Astrocyte (in vitro differentiated cells and primary cell): ENCODE measurements around the gene SIK3. TPM values are rescaled to one million over a fixed set of nuclear protein-coding genes. Genes with fewer than 3 reads are reported as not detected.

Source experiments
- DNase-seq: peaks from one replicate; pipeline ENCODE4 v3.0.0-alpha.2; 2010; ENCODE audit warnings: low read depth
- FAIRE-seq: peaks from 2 replicates; lab custom pipeline; 2011; peaks lifted over from hg19 to GRCh38; lab: Jason Lieb, UNC
- H2AFZ ChIP-seq: 2 replicates; pipeline ENCODE4 v1.6.0; 2012; ENCODE audit warnings: low read depth, low read length, inconsistent platforms
- H3K27ac ChIP-seq: 2 replicates; pipeline ENCODE4 v1.5.1; 2011; ENCODE audit warnings: low read depth, low read length, inconsistent platforms
- H3K27me3 ChIP-seq: 2 replicates; pipeline ENCODE4 v1.6.0; 2011; ENCODE audit warnings: low read length, inconsistent platforms; ENCODE audit not compliant: insufficient read depth
- H3K36me3 ChIP-seq: 2 replicates; pipeline ENCODE4 v1.5.1; 2011; ENCODE audit warnings: low read length, inconsistent platforms; ENCODE audit not compliant: insufficient read depth
- H3K4me1 ChIP-seq: 2 replicates; pipeline ENCODE4 v1.5.1; 2011; ENCODE audit warnings: low read length, inconsistent platforms; ENCODE audit not compliant: insufficient read depth
- H3K4me2 ChIP-seq: 2 replicates; pipeline ENCODE4 v1.6.0; 2012; ENCODE audit warnings: low read length, inconsistent platforms
- H3K4me3 ChIP-seq: 2 replicates; pipeline ENCODE4 v1.5.1; 2011; ENCODE audit warnings: low read depth, mild to moderate bottlenecking, low read length, inconsistent platforms; ENCODE audit not compliant: insufficient read depth
- H3K79me2 ChIP-seq: 2 replicates; pipeline ENCODE4 v1.6.0; 2012; ENCODE audit warnings: mild to moderate bottlenecking, low read length, inconsistent platforms; ENCODE audit not compliant: insufficient read depth
- H3K9ac ChIP-seq: 2 replicates; pipeline ENCODE4 v1.6.0; 2012; ENCODE audit warnings: mild to moderate bottlenecking, low read length, inconsistent platforms
- H3K9me3 ChIP-seq: 2 replicates; pipeline ENCODE4 v1.5.1; 2012; ENCODE audit warnings: low read depth, mild to moderate bottlenecking, low read length, inconsistent platforms; ENCODE audit not compliant: insufficient read depth
- H4K20me1 ChIP-seq: 2 replicates; pipeline ENCODE4 v1.6.0; 2012; ENCODE audit warnings: low read length, inconsistent platforms; ENCODE audit not compliant: insufficient read depth
- H3K27ac Mint-ChIP-seq: one replicate; pipeline ENCODE4 v1.8.0; 2021; ENCODE audit warnings: mild to moderate bottlenecking, mixed read lengths; ENCODE audit not compliant: unreplicated experiment
- H3K27me3 Mint-ChIP-seq: one replicate; pipeline ENCODE4 v1.8.0; 2021; ENCODE audit warnings: low read depth, mixed read lengths; ENCODE audit not compliant: unreplicated experiment
- H3K36me3 Mint-ChIP-seq: one replicate; pipeline ENCODE4 v1.8.0; 2021; ENCODE audit warnings: low read depth, mixed read lengths; ENCODE audit not compliant: unreplicated experiment
- H3K4me1 Mint-ChIP-seq: one replicate; pipeline ENCODE4 v1.8.0; 2021; ENCODE audit warnings: low read depth, mixed read lengths; ENCODE audit not compliant: unreplicated experiment
- H3K4me3 Mint-ChIP-seq: one replicate; pipeline ENCODE4 v1.8.0; 2021; ENCODE audit warnings: mild to moderate bottlenecking, moderate library complexity, mixed read lengths; ENCODE audit not compliant: unreplicated experiment
- H3K9me3 Mint-ChIP-seq: one replicate; pipeline ENCODE4 v1.8.0; 2021; ENCODE audit warnings: mild to moderate bottlenecking, mixed read lengths; ENCODE audit not compliant: unreplicated experiment
- EZH2 ChIP-seq: IDR thresholded peaks from 2 replicates; pipeline ENCODE4 v1.6.1; 2012; ENCODE audit warnings: mild to moderate bottlenecking, low read length, inconsistent platforms; ENCODE audit not compliant: insufficient read depth
- total RNA-seq: library from RNA; stranded (reverse); gene quantifications from 2 replicates; pipeline ENCODE4 v1.2.1, GENCODE V29; 2021
- TF ChIP-seq, protein P1 (sequence below): IDR thresholded peaks from 2 replicates; pipeline ENCODE4 v1.5.1; 2011; ENCODE audit warnings: low read depth, mild to moderate bottlenecking, inconsistent platforms, low read length, moderate library complexity; ENCODE audit not compliant: insufficient read depth

The SIK3 gene
- total RNA-seq, 1 donor from 2014 or later: 34.4 TPM

DNA sequence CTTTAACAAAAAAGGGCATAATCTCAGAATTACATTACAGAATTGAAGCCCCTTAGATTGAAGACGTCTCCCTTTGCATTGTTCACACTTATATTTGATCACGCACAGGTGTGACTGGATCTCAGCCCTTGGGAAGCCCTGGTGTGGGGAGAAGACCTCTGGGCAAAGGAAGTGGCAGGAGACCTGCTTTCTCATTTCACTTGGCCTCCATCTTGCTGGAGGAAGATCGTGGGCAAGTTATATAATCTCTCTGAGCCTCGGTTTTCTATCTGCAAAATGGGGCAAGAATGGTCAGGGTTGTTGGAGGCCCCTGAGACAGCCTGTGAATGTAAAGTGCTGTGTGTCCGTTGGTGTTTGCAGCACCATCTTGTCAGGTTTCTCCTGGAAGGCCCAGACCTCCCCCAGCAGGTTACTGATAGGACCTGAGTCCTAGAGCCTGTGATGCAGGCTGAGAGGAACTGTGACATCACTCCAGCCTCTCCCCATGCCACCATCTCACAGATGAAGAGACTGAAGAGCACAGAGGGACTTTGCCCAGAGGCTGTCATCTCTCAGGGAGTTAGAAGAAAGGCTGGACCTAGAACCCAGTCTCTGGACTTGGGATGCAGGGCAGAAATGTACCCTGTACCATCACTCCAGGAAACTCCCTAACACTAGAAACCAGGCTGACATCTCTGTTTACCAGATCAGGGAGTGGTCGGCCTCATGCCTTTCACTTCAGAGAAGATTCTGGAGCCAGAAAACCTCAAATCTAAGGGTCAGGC is 259.7 kb downstream of the SIK3 start:
- H3K27me3 Mint-ChIP-seq: peaks cover 15% of the 10 kb centered on the region
- Histone ChIP-seq H3K9me3 (no peaks in the 10 kb centered on the region), H3K79me2 (no peaks in the 10 kb centered on the region), H3K4me1 (peaks cover 7% of the 10 kb centered on the region), H3K4me2 (no peak overlapping the region), H3K36me3 (peaks cover 3% of the 10 kb centered on the region), H3K9ac (no peak overlapping the region), H4K20me1 (no peaks in the 10 kb centered on the region), H3K27ac (no peak overlapping the region), H3K4me3 (no peak overlapping the region), H2AFZ (no peak overlapping the region), H3K27me3 (no peaks in the 10 kb centered on the region)
- no peaks in the 10 kb centered on the region for H3K9me3 Mint-ChIP-seq
- peaks cover 12% of the 10 kb centered on the region for H3K4me1 Mint-ChIP-seq
- DNase-seq: no peak
- no peak overlapping the region for H3K4me3 Mint-ChIP-seq
- no peak overlapping the region for H3K27ac Mint-ChIP-seq
- FAIRE-seq: no peak
- TF ChIP-seq EZH2: no peak
- TF ChIP-seq, protein P1, sequence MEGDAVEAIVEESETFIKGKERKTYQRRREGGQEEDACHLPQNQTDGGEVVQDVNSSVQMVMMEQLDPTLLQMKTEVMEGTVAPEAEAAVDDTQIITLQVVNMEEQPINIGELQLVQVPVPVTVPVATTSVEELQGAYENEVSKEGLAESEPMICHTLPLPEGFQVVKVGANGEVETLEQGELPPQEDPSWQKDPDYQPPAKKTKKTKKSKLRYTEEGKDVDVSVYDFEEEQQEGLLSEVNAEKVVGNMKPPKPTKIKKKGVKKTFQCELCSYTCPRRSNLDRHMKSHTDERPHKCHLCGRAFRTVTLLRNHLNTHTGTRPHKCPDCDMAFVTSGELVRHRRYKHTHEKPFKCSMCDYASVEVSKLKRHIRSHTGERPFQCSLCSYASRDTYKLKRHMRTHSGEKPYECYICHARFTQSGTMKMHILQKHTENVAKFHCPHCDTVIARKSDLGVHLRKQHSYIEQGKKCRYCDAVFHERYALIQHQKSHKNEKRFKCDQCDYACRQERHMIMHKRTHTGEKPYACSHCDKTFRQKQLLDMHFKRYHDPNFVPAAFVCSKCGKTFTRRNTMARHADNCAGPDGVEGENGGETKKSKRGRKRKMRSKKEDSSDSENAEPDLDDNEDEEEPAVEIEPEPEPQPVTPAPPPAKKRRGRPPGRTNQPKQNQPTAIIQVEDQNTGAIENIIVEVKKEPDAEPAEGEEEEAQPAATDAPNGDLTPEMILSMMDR: no peak
- peaks cover 6% of the 10 kb centered on the region for H3K36me3 Mint-ChIP-seq

DNA sequence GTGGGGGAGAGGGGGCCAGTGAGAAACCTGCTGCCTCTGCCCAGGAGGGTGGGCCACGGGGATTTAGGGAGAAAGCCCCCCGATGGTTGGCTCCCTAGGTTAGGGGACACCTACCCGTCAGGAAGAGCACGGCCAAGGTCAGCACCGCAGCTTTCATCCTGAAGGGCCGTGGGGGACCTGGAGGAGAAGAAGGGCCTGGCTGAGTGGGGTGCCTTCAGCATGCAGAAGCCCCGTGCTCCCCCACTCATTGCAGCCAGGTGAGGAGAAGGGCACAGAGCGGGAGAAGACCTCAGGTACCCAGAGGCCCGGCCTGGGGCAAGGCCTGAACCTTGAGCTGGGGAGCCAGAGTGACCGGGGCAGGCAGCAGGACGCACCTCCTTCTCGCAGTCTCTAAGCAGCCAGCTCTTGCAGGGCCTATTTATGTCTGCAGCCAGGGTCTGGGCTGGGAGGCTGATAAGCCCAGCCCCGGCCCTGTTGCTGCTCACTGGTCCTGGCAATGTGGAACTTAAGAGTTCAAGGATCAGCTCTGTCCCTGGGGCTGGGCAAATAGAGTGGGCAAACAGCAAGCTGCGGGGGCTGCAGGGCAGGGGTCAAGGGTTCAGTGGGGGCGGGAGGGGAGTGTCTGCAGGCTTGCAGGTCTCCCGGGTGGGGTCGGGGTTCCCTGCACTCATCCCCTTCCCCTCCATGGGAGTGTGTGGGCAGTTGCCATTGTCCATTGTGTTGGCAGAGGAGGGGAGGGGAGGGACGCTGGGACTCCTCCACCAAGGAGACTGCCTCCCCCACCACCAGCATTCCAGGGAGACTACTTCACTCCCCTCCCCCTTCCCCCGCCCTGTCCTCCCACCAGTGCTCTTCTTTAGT is 260.8 kb downstream of the SIK3 start, which contains the start of gene APOA1:
Gene APOA1, minus strand, starts transcription at position 392 of the 861 bp plus-strand sequence. Its CDS starts 235 bp downstream, at position 157.
- Histone ChIP-seq H3K27ac (no peak within 1 kb of the TSS), H3K79me2 (no peaks in the 10 kb centered on the region), H3K9ac (no peak within 1 kb of the TSS), H3K27me3 (no peaks in the 10 kb centered on the region), H3K36me3 (no peaks in the 10 kb centered on the region), H4K20me1 (no peaks in the 10 kb centered on the region), H3K4me1 (peaks cover 7% of the 10 kb centered on the region), H2AFZ (no peak within 1 kb of the TSS), H3K9me3 (no peaks in the 10 kb centered on the region), H3K4me3 (no peak within 1 kb of the TSS), H3K4me2 (no peak within 1 kb of the TSS)
- TF ChIP-seq EZH2: no peak
- TF ChIP-seq, protein P1: no peak
- no peaks in the 10 kb centered on the region for H3K9me3 Mint-ChIP-seq
- no peaks in the 10 kb centered on the region for H3K36me3 Mint-ChIP-seq
- H3K27me3 Mint-ChIP-seq: peaks cover 22% of the 10 kb centered on the region
- no peak within 1 kb of the TSS for H3K4me3 Mint-ChIP-seq
- DNase-seq: no peak
- FAIRE-seq: no peak
- H3K27ac Mint-ChIP-seq: peak within 1 kb of the TSS; percentile 26
- H3K4me1 Mint-ChIP-seq: peaks cover 11% of the 10 kb centered on the region
